Lung microvascular endothelial cell (primary cell): ENCODE data around the gene TBCCD1. TPM values are rescaled to one million over a fixed set of nuclear protein-coding genes. Genes with fewer than 3 reads are reported as not detected.

Experiments used
- DNase-seq, 2 donors: peaks; one replicate each; pipeline versions ENCODE4 v3.0.0 to v3.0.0-alpha.2; 2010; ENCODE audit warnings: low read depth in 2 of 2
- total RNA-seq: library from RNA; depleted of rRNA; stranded (reverse); fragments of >200 nt; gene quantifications from 2 replicates; pipeline ENCODE4 v1.2.1, GENCODE V29; 2014

TBCCD1 gene, protein sequence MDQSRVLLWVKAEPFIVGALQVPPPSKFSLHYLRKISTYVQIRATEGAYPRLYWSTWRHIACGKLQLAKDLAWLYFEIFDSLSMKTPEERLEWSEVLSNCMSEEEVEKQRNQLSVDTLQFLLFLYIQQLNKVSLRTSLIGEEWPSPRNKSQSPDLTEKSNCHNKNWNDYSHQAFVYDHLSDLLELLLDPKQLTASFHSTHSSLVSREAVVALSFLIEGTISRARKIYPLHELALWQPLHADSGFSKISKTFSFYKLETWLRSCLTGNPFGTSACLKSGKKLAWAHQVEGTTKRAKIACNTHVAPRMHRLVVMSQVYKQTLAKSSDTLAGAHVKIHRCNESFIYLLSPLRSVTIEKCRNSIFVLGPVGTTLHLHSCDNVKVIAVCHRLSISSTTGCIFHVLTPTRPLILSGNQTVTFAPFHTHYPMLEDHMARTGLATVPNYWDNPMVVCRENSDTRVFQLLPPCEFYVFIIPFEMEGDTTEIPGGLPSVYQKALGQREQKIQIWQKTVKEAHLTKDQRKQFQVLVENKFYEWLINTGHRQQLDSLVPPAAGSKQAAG
- total RNA-seq, result 12.9 and 17.3 TPM in 2 replicates

DNA sequence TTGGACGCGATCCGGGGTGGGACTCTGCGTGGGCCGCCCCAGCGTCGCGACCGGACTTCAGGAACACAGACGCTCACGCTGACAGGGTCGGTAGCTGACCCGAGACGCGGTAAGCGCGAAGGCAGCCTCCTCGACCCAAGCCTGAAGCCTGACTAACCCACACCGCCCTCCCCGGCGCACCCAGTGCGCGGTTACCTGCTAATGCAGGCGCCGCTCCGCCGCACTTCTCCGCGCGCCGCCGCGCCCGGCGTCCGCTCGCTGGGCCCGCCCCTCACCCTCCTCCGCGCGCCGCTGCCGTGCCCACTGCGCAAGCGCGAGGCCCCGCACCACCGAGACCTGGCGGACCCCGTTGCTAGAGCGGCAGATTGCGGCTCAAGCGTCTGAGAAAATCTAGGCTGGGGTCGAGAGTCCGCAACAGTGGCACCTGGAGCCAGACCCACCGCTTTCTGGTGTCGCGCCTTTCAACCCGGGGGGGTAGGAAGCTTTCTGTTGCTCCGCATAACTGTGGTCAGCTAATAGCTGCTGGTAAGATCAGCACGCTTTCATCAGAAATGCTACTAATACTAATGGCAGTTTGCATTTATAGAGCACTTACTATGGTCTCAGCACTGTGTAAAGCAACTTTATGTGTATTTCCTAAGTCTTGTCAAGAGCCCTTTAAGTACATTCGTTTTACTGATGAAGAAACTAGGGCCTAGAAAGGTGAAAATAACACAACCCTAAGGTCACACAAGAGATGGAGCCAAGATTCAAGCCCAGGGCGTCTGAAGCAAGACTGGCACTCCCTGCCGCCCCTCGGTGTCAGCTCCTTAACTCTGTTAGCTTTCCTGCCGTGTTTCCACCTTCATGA is at the start of gene TBCCD1:
TSS of gene TBCCD1 (minus strand) at position 268 of the 850 bp plus-strand sequence. CDS start 3,010 bp downstream, outside the sequence.
- DNase-seq, result peak; percentile 92 to 94

DNA sequence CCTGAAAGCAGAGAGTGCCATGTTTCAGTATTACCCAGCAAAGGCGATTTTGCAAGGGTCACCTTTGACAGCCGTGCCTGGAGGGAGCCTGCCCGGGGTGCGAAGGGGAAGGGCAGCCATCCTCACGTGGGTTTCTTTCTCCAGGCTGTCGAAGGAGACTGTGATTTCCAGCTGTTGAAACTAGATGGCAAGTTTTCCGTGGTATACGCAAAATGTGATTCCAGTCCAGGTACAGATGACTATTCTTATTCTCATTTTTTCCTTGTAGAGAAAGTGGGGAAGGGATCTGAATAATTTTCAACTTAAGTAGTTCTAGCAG is 49.1 kb upstream of the TBCCD1 start:
- no peak for DNase-seq

DNA sequence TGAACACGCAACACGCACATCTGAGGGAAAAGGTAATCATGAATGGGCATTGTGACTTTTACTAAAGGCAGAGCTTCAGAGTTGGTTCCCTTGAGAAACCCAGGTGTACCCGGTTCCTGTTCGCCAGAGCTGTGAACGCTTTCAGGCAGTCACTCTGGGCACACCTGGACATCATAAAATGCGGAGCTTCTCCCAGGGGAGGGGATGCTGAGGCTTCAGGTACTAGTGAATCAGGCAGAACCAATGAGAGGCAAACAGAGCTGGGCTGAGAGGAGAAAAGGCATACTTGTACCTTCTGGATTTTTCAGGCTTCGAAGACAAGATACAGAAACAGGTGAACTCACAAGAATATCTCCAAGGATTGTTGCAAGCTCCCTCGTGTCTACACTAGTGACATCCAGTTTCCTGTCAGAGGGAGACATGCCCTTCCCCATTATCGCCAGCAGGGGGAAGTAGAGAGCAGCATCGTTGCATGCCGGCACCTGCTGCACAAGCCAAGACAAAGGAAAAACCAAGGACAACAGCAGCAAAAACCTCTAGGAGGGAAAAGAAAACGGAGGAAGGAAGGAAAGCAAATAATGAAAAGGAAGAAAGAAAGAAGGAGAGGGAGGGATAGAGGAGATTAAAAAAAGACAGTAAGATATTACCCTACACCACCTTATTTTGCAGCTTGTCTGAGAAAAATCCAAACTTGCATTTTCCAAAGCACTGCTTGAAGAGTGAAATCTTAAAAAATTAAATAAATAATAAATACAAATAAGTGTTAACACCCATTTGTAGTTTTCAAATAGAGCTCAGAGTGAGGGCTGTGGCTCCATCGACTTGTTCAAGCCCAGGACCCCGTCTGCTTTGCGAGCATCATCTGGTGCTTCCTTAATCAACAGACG is 47.7 kb upstream of the TBCCD1 start:
- peak; percentile 73 for DNase-seq

DNA sequence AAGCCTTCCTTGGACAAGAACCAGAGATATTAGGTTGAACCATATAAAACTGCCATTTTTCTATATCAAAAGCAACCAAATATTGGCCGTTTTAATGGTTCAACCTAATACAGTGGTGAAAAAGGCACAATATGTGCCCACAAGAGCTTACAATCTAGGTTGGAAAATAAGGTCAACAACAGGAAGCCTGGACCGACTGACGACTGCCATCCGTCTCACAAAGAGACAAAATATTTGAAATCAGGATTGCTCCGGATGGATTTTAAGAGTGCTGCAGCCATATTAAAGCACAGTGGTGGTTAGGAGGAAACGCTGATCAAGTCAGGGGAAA is 47.1 kb upstream of the TBCCD1 start:
- peak; percentile 7 to 49 for DNase-seq

DNA sequence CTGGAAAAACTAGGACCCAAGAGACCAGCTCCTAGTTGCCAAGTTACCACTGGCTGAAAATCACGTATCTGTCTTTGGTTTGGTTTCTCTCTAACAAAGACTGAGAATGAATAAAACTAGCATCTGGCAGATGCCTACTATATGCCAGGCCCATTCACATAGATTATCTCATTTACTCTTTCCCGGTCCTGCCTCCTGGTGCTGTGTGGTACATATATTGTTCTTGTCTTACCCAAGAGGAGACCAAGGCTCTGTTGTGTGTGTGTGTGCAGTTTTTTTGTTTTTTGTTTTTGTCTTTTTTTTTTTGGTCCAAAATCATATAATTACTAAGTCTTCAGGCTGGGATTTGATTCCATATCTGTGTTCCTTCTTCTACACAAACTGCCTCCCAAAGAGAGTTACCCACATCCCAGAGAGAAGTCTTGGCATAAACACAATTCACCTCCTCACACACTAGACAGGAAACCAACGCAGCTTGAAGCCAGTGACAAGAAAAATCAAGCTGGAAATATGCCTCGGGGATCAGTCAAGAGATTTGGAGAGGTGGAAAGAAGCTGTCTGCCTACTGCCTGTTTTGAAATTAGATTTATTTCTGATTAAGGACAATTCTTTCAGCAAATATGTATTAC is 46.6 kb upstream of the TBCCD1 start:
- DNase-seq, result peak in 1 of 2 donors; percentile 24

DNA sequence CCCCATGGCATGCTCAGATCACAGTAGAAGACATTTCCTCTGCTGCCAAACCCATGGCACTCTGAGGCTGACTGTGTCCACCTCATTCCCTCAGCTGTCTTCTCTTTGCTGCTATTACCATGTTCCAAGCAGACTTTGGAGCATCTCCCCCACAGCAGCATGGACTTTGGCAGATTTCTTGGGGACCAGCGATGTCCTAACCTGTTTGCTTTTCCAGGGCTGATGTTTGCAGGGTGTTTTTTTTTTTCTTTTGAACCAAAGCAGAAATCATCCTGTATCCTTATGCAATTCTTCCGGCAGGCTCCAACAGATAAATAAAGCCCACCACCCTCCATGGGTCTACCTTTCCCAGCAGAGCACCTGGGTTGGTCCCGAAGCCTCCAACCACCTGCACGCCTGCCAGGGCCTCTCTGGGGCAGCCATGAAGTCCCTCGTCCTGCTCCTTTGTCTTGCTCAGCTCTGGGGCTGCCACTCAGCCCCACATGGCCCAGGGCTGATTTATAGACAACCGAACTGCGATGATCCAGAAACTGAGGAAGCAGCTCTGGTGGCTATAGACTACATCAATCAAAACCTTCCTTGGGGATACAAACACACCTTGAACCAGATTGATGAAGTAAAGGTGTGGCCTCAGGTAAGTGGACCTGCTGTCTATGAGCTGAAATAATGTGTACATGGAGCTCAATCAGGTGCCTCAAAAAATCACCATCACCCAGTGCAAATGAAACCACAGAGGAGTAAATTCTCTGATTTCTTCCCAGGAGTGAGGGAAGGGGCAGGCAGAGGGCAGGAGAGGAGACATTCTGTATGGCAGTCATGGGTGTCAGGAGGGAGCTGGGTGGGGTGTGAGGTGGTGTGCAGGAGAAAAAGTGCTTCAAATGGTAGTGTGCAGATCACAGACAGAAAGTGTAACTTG is 45.8 kb upstream of the TBCCD1 start, which contains the start of gene AHSG:
TSS of gene AHSG (plus strand) at position 340 of the 916 bp plus-strand sequence. CDS start at position 422, 82 bp downstream.
- DNase-seq, result no peak

DNA sequence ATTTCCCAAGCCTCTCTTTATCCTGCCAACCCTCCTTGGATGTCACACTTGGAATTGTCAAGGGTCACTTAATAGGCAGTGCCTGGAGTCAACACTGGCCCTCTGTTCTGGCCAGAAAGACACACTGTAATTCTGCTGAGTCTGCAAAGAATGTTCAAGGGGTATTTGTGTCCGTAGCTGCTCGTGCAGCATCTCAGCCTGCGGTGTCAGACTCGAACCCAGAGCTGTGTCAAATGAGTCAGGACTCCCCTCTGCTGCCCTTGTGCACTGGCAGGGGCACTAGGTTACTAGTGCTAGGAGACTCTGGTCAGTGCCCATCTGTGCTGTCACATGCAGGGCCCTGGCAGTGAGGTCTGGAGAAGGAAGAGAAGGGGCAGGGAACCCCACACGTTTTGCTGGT is 44.9 kb upstream of the TBCCD1 start:
- DNase-seq, result no peak

DNA sequence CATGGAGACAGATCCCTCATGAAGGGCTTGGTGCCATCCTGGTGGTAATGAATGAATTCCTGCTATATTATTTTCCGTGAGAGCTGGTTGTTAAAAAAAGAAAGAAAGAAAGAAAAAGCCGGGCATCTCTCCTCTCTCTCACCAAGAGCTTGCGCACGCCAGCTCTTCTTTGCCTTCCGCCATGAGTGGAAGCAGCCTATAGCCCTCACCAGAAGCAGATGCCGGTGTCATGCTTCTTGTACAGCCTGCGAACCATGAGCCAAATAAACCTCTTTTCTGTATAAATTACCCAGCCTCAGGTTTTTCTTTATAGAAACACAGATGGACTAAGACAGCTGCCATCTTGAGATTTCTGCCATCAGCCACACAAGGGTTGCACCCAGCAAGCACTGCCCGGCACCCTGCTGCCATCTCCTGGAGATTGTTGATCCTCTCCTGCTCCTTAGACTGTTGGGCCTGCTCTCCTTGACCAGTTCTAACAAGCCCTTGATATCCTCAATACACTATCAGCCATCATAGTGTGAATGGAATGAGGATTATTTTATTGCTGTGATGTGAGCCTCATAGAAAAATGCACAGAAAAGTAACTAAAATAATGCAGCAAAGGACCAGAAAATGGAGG is 42.2 kb upstream of the TBCCD1 start:
- DNase-seq, result peak in 1 of 2 donors; percentile 36

DNA sequence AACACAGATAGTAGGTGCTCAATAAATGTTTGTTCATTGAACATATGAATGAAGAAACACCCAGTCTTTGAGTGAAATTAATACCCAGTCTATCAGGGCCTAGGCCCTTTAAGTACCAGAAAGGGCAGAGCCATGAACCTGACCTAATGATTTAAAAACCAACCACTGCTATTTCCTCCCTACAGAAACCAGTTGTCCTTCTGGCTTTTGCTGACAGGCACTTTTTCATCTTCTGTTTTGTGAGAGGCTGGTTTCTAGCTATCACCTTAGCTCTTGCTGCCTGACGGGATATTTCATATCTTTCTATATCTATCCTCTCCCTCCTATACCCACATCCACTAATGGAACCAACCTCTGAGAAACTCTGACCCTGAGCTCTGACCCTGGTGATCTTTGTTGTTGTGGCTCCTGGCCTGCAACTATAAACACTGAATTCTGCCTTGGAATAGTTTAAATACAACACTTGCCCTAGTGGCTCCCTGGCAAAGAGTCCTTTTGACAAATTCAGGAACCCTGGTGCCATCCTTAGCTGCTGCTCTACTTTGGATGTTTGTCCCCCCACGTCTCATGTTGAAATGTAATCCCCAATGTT is 41.6 kb upstream of the TBCCD1 start:
- DNase-seq, result no peak

DNA sequence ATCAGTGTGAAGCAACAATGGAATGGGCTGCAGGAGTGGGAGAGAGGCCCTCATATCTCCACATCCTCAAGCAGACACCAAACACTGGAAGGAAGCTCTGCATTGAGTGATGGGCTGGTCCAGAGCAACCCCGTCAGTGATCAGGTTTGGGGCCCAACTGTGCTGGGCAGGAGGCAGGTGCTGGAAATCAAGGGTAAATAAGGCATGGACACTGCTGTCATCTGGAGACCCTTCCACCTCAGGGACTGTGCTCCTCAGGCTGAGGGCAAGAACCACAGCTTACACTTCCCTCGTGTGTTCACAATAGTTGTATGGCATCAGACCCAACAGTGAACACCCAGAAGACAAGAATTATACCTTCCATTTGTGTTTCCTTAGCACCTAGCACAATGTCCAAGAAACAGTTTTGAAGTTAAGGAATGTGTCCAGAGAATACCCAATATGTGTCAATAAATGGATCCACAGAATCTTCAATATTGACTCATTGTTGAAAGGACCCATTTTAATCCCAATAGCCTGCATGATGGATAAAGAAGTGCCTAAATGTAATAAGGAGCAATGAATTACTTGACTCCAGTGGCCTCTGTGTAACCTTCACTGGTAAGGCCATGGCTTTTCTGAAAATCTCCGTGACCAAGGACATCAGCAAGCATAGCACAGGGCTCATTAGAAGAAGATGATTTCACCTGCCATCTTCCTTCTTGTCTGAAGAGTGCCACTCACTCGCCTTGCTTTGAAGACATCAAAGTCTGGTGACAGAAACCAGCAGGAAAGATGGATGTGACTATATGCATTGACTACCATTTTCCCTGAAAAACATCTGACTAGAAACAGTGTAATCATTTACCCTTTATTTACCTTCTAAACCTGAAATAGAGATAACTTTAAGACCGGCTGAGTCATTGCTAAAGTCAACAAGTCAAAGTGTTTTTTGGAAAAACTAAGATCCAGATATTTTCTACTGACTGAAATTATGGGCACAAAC is 38.7 kb upstream of the TBCCD1 start:
- DNase-seq, result no peak

DNA sequence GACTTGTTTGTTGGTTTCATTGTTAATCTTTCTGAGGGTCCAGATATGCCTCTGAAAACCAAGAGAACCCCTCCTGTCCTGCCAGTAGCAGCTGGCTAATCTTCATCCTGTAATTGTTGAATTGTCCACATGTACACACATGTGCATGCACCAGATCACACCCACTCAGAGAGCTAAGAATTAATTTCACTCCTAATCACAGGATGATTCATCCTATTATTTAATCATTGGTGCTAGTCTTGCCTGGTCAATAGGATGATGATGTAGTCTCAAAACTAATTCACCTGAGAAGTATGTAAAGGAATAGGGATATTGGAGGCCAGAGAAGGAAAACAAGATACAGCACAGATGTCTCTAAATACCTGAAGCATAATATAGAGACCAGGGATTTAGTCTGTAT is 37.9 kb upstream of the TBCCD1 start:
- DNase-seq, result no peak

DNA sequence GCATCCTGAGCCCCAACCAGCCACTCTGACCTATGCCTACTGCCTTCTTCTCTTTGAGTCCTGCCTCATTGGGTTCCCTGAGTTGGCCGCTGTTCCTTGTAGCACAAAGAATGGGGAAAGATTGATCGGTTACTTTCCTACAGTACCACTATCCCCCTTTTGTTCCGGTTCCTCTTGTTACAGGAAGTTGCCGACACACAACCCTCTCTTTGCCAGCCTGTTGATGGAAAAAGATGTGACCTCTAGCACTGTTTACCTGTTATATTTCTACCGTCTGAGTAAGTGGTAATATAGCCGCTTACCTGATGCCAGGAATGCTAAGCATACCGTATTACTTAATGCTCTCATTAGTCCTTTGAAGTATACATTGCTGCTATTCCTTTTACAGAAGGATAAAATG is 36.0 kb upstream of the TBCCD1 start:
- no peak for DNase-seq

DNA sequence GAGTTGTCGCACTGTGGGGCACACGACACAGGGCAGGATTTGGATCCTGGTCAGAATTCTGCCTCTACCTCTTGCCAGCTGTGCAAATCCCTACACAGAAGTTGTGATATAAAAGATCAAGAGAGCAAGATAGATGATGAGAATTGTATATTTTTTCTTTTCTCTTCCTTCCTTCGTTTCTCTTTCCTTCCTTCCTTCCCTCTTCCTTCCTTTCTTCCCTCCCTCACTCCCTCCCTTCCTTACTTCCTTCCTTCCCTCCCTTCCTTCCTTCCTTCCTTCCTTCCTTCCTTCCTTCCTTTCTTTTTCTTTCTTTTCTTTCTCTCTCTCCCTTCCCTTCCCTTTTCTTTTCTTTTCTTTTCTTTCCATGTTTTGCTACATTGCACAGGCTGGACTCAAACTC is 33.8 kb upstream of the TBCCD1 start:
- no peak for DNase-seq

DNA sequence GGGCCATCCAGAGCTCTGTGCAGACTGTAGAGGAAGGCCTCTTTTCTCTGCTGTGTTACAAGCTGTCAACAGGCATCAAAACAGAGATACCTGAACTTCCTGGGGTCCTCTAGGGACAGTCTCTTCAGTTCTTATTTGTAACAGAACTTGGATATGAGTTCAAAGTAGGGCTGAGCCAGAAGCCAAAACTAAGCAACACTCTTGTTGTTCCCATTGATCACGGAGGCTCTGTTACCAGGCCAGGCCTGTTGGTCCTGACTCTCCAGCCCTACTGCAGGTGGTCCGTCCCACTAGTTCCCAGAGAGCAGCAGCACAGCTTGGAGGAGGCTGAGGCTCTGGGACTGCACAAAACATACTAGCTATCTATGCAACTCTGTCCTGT is 32.6 kb upstream of the TBCCD1 start:
- DNase-seq, result no peak

DNA sequence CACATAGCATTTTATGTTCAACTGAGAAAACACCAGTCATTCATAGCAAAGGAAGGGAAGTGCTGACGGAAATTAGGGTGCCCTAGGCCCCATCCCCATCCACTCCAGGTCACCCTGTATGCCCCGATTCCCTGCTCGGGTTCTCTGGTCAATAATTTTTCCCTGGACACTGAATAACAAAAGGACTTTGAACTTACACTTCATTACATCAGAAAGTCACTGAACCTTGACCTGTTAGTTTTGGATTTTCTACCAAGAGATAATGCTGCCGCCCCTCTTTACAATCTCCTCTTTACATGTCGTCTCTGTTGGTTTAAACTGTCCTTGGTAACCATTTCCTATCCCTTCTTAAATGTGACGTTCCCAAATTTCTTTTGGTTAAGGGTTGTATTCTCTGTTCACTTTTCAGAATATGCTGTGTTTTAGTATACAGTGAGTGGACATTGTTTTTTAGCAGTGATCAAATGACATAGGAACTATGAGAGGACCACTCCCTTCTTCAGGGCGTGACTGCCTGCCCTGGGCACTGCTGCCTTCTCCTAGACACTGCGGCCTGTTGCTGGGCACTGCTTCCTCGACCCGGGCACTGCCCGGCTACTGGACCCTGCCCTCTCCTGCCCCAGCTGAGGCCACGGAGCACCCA is 32.1 kb upstream of the TBCCD1 start:
- DNase-seq, result no peak

DNA sequence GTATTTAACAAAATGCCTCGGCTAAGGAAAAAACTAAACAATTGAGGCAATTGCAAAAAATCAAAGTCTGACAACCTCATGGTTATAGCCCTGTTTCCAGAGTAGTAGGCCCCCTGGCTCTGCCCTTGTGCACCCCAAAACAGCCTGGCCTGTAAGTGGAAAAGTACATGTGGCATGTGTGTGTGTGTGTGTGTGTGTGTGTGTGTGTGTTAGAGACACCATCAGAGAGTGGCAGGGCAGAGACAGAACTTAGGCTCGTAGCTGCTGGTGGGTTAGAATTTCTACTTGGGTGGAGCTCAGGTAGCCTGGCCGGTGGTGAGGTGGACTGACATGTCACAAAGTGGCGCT is 31.6 kb upstream of the TBCCD1 start:
- no peak for DNase-seq

DNA sequence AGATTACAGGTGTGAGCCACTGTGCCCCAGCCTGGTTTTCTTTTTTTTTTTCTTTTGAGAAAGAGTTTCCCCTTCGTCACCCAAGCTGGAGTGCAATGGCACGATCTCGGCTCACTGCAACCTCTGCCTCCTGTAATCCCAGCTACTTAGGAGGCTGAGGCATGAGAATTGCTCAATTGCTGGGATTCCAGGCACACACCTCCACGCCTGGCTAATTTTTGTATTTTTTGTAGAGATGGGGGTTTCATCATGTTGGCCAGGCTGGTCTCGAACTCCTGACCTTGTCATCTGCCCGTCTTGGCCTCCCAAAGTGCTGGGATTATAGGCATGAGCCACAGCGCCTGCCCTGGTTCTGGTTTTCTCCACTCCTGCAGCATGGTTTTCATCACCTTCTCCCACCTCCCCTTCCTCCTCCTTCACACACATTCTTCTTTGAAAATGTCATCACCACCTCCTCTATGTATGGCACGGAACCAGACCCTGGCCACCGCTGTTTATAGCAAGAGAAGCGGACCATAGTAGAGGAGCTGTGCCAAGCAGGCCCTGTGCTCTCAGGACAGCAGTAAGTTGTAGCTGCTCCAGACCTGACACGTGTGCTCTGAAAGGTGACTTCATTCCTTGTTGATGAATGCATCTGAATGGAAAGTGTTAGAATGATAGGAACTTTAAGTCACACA is 31.1 kb upstream of the TBCCD1 start:
- DNase-seq, result no peak
